HFF-Myc (cell line): ENCODE results near the gene YJU2.

ENCODE experiments used
- DNase-seq: peaks from one replicate; pipeline ENCODE4 v3.0.0-alpha.2; 2011; ENCODE audit warnings: low read depth; ENCODE audit errors: extremely low read depth
- H3K4me3 ChIP-seq: replicated peaks from 2 replicates; pipeline ENCODE4 v1.5.1; 2011; ENCODE audit warnings: low read depth, mild to moderate bottlenecking, control low read depth, low read length
- CTCF ChIP-seq: IDR thresholded peaks from 2 replicates; pipeline ENCODE4 v1.5.1; 2012; ENCODE audit warnings: mild to moderate bottlenecking, low read depth, low read length, control low read depth; ENCODE audit errors: missing control alignments

The YJU2 gene

GRCh38 chr19:4292515-4292914 lies 45.6 kb downstream of the YJU2 start:
- no peak for TF ChIP-seq CTCF
- DNase-seq: no peak
- H3K4me3 ChIP-seq: no peak overlapping the region

- no peak overlapping the region for H3K4me3 ChIP-seq
- no peak for TF ChIP-seq CTCF
- DNase-seq: no peak
These were observed 47.5 kb downstream of the YJU2 start for GRCh38 chr19:4294389-4294788.

- no peak for DNase-seq
- TF ChIP-seq CTCF: no peak
- H3K4me3 ChIP-seq: no peak overlapping the region
These were observed 49.3 kb downstream of the YJU2 start for GRCh38 chr19:4295972-4296771.

DNA sequence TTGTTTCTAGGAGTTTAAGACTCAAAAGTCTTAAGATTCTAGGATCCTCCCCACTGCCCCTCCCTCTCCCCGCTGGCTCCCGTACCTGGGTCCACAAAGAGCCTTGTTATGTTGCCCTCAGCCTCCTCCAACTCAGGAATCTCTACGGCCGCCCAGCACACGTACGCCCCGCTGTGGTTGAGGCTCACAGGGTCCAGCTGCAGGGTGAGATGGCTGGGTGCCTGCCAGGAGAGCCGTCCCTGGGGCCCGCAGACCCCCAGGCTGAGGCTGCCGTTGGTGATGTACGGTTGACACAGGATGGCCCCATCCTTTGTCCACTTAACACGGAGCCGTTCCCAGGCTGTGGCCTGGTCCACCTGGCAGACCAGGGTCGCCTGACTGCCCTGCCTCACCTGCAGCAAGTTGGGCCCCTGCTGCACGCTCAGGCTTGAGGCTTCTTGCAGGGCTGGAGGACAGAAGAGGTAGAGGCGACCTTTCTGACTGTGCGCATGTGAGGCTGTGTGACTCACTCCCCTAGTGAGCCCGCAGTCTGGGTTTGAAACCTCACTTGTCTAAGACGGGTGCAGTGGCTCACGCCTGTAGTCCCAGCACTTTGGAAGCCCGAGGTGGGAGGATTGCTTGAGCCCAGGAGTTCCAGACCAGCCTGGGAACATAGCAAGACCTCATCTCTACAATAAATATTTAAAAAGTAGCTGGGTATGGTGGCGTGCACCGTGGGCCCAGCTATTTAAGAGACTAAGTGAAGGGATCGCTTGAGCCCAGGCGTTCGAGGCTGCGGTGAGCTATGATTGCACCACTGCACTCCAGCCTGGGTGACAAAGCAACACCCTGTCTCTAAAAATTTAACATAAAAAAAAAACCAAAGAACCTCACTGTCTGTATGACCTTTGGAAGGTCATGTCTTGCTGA lies 51.3 kb downstream of the YJU2 start:
- DNase-seq: no peak
- no peak for TF ChIP-seq CTCF
- H3K4me3 ChIP-seq: no peak overlapping the region

- H3K4me3 ChIP-seq: no peak overlapping the region
- no peak for TF ChIP-seq CTCF
- no peak for DNase-seq
These were observed 52.1 kb downstream of the YJU2 start for GRCh38 chr19:4298810-4299550.

- H3K4me3 ChIP-seq: no peak overlapping the region
- DNase-seq: no peak
- TF ChIP-seq CTCF: no peak
These were observed 53.7 kb downstream of the YJU2 start for GRCh38 chr19:4300589-4300988.
